GM12874 (cell line): ENCODE data around the gene CHST7.

Experiments used
- CTCF ChIP-seq: IDR thresholded peaks from 2 replicates; pipeline ENCODE4 v1.5.1; 2011; ENCODE audit warnings: low read depth, mild to moderate bottlenecking, control low read depth, low read length, moderate library complexity; ENCODE audit not compliant: insufficient read depth

CHST7 gene

DNA sequence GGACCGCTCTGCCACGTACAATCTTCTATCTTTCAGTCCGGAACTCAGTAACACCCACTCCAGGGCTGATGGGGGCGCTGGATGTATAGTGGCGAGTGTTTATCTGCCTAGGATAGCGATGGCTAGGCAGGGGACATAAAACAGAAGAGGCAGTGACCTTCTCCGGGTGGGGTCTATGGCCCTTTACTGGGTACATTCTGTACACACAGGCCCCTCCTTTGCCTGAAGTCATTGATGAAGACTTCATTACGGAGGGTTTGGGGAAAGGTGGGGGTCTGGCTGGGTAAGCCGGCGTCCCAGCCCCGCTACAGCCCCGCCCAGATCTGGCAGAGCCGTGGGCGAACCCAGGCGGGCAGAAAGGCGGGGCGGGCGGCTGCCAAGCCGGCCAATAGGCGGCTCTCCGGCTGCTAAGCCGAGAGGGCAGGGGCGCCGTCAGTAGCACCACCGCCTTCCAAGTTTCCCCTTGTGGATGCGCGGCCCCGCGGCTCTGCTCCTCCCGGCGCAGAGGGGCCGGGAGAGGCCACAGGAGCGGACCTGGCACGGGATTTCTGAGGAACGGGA, at the start of gene CHST7:
Gene CHST7 (plus strand): TSS at position 435 of the 561 bp plus-strand sequence. CDS start 167 bp downstream, outside the sequence.
- 0 out of 2 replicates have a peak, but pooled peaks have one; percentile 18 for TF ChIP-seq CTCF

GRCh38 chrX:46531442-46531841, 42.1 kb upstream of the CHST7 start:
- no peak for TF ChIP-seq CTCF

DNA sequence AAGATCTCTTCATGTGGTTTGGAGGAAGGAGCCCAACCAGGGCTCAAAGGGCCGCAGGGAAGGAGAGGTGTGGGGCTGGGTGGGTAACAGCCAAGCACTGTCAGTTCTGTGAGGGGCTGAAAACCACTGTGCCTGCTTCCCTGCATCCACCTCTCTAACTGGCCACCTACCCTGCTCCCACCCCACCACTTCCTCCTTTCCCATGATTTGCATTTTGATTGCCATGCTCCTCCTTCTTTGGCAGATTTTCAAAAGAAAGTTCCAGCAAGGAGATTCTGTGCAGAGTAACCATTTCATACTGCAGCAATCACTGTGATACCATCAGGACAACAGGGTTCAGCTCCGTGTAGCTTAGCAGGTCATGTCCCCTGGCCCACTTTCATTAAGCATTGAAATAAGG, 30.1 kb upstream of the CHST7 start:
- TF ChIP-seq CTCF = no peak

DNA sequence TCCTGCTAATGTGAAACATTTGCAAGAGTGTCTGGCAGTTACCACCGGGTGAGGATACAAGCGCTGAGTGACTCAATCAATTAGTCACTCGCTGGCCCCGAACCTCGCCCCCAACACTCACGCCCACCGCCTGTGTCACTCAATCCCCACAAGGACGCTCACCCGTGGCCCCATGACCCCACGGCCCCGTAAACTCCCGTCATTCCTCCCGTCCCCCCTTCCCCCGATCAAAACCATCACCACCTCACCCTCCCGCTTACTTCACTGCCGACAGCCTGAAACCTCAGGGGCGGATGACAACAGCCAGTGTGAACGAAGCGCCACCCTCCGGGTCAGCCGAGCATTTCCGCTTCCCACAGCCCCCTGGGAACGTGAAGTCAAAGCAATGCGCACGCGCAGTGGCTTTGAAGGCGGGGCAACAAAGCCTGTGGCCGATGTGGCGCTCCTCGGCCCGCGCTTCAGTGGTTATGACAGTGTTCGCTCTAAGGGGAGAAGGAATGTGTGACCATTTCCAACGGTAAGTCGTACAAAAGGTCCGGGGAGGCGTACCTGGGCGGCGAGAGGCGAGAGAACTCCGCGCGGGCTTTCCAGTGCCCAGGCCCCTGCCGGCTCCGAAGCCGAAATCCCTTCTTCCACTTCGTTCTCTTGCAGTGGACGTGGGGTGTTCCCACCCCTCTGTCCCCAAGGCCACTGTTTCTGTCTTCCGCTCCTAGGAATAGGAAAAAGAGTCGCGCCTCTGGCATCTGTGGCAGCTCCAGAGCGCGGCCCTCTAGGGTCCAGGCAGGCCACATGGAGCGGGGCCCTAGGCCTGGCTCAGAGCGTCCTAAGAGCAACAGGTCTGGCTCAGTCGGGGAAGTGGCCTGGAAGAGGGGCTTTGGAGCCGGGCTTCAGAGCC, 28.2 kb upstream of the CHST7 start, which contains the start of gene ZNF674:
Gene ZNF674 (minus strand): TSS at position 311 of the 895 bp plus-strand sequence. CDS start 3,334 bp downstream, outside the sequence.
- peak; percentile 27 for TF ChIP-seq CTCF

DNA sequence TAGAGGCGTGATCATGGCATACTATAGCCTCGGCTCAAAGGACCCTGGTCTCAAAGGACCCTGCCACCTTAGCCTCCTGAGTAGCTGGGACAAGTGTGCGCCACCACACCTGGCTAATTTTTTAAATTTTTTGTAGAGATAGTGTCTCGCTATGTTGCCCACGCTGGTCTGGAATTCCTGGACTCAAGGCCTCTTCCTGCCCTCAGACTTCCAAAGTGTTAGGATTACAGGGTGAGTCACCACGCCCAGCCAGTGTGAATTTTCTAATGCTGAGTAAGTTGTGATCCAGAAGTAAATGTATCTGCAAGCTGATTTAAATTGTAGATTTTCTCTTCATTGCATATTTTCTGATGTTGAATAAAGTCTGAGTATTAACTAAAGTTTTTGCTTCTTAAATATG, 25.7 kb upstream of the CHST7 start:
- no peak for TF ChIP-seq CTCF

DNA sequence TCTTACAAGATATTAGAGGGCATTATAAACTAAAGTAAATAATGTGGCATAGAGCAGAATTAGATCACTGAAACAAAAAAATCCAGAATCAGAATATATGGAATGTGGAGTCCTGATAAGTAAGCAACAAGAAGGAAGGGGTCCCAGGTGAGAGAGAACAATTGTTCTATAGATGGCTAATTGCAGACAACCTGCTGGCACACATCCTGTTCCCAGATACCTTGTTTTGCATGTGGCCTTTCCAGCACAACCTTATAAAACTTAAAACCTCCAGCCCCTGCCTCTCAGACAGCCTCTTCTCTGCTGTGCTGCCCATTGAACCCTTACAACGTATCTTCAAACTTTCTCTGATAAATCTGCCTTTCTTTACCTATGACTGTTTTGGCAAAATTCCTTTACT, 23.7 kb upstream of the CHST7 start:
- no peak for TF ChIP-seq CTCF

DNA sequence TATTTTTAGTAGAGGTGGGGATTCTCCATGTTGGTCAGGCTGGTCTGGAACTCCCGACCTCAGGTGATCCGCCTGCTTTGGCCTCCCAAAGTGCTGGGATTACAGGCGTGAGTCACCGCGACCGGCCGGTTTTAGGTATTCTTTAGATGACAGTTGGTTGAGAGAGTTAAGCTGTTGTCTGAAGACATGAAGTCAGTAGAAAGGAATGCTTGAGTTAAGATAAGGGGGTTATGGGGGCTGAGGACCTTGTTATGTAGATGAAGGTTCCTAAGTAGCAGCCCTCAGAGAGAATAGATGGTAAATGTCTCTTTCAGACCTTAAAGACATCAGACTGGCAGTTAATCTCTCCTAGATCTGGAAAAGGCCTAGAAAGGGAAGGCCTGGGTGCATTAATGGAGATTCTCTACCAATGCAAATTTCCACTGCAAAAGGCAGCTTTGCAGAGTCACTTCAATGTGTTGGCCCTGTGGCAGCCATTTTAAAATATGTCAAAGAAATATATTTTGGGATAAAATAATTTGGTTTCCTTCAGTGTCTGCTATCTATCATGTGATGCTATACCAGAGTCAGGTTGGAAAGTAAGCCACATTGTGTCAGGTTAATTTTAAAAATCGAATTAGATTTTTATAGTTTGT, 22.0 kb upstream of the CHST7 start:
- TF ChIP-seq CTCF = no peak
